Fibroblast of lung (primary cell): ENCODE measurements around the gene ZNF133. TPM values are rescaled to one million over a fixed set of nuclear protein-coding genes. Genes with fewer than 3 reads are reported as not detected.

ENCODE experiments used
- DNase-seq, 2 donors: peaks; one replicate each; pipeline versions ENCODE4 v3.0.0 to v3.0.0-alpha.2; 2010; ENCODE audit warnings: low read depth in 2 of 2
- H2AFZ ChIP-seq: 2 replicates; pipeline ENCODE4 v1.5.1; 2012; ENCODE audit warnings: low read length, control low read depth, inconsistent platforms
- H3K27ac ChIP-seq: 2 replicates; pipeline ENCODE4 v1.5.1; 2011; ENCODE audit warnings: low read length, control low read depth; ENCODE audit not compliant: insufficient read depth
- H3K27me3 ChIP-seq: 2 replicates; pipeline ENCODE4 v1.5.1; 2011; ENCODE audit warnings: mild to moderate bottlenecking, low read length; ENCODE audit not compliant: control insufficient read depth, insufficient read depth
- H3K36me3 ChIP-seq: 2 replicates; pipeline ENCODE4 v1.5.1; 2011; ENCODE audit warnings: low read length; ENCODE audit not compliant: control insufficient read depth, insufficient read depth
- H3K4me1 ChIP-seq: 2 replicates; pipeline ENCODE4 v1.5.1; 2011; ENCODE audit warnings: low read length; ENCODE audit not compliant: control insufficient read depth, insufficient read depth; ENCODE audit errors: extremely low read depth
- H3K4me2 ChIP-seq: 2 replicates; pipeline ENCODE4 v1.5.1; 2011; ENCODE audit warnings: low read length, control low read depth; ENCODE audit not compliant: insufficient read depth; ENCODE audit errors: extremely low read depth
- H3K4me3 ChIP-seq, 4 experiments: fragments of 200-600 bp in 1 of 4; sonication (generic) in 1 of 4; replicated peaks in 1 of 4; 2 replicates each; pipeline ENCODE4 v1.5.1; 2011 to 2016; ENCODE audit warnings: low read length in 4 of 4, low read depth in 3 of 4, mild to moderate bottlenecking in 3 of 4, control low read depth in 2 of 4, inconsistent platforms in 1 of 4, mixed read lengths in 1 of 4; ENCODE audit not compliant: insufficient read depth in 1 of 4; ENCODE audit errors: control extremely low read depth in 1 of 4
- H3K79me2 ChIP-seq: 2 replicates; pipeline ENCODE4 v1.5.1; 2012; ENCODE audit warnings: mild to moderate bottlenecking, low read length, inconsistent platforms; ENCODE audit not compliant: control insufficient read depth, insufficient read depth
- H3K9ac ChIP-seq: 2 replicates; pipeline ENCODE4 v1.5.1; 2011; ENCODE audit warnings: mild to moderate bottlenecking, low read length, control low read depth; ENCODE audit not compliant: insufficient read depth
- H3K9me3 ChIP-seq: 2 replicates; pipeline ENCODE4 v1.5.1; 2012; ENCODE audit warnings: low read depth, low read length; ENCODE audit not compliant: control insufficient read depth, insufficient read depth
- H4K20me1 ChIP-seq: 2 replicates; pipeline ENCODE4 v1.5.1; 2011; ENCODE audit warnings: low read length; ENCODE audit not compliant: control insufficient read depth, insufficient read depth; ENCODE audit errors: extremely low read depth
- EZH2 ChIP-seq: IDR thresholded peaks from 2 replicates; pipeline ENCODE4 v1.5.1; 2012; ENCODE audit warnings: low read length, control low read depth, mild to moderate bottlenecking; ENCODE audit errors: missing control alignments
- polyA plus RNA-seq, 2 donors: library from polyadenylated mRNA; depleted of rRNA in 1 of 2; stranded (reverse) in 1 of 2; unstranded in 1 of 2; fragments of >200 nt; gene quantifications; 2 replicates each; pipeline ENCODE4 v1.2.1, GENCODE V29; 2011 to 2012; ENCODE audit warnings: missing spikeins in 1 of 2
- total RNA-seq: library from RNA; depleted of rRNA; stranded (reverse); fragments of >200 nt; gene quantifications from 2 replicates; pipeline ENCODE4 v1.2.1, GENCODE V29; 2014
- TF ChIP-seq, protein P1 (sequence below), 2 donors: IDR thresholded peaks in 1 of 2; conservative IDR thresholded peaks in 1 of 2; 1 replicate in 1 of 2; 2 replicates in 1 of 2; pipeline ENCODE4 v1.5.1; 2011 to 2012; ENCODE audit warnings: low read length in 2 of 2, control low read depth in 1 of 2, inconsistent platforms in 1 of 2, low read depth in 1 of 2, mild to moderate bottlenecking in 1 of 2

ZNF133 gene
- total and polyA plus RNA-seq, 2 donors (not counting 1 experiment from before 2014, with no cell fraction given) = 8.7 to 31.5 TPM

DNA sequence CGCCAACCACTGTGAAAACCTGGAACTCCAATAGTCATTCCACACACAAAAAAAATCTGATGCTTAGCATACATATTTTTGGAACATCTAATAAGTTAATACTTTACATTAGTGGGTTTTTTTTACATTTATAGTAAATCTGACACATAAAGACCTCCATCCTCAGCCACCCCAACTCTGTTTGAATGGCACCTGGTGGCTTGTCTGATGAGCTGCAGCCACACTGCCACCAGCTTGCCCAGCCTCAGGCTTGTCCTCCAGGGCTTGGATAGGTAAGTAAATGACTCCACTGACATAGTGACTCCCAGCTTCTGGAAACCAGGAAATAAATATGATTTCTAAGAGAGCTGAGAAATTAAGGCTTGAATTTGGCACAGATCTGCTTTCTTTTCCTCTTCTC is 71.5 kb downstream of the ZNF133 start:
- no peak overlapping the region for H3K9ac ChIP-seq
- H3K4me1 ChIP-seq = no peaks in the 10 kb centered on the region
- no peaks in the 10 kb centered on the region for H4K20me1 ChIP-seq
- TF ChIP-seq, protein P1, sequence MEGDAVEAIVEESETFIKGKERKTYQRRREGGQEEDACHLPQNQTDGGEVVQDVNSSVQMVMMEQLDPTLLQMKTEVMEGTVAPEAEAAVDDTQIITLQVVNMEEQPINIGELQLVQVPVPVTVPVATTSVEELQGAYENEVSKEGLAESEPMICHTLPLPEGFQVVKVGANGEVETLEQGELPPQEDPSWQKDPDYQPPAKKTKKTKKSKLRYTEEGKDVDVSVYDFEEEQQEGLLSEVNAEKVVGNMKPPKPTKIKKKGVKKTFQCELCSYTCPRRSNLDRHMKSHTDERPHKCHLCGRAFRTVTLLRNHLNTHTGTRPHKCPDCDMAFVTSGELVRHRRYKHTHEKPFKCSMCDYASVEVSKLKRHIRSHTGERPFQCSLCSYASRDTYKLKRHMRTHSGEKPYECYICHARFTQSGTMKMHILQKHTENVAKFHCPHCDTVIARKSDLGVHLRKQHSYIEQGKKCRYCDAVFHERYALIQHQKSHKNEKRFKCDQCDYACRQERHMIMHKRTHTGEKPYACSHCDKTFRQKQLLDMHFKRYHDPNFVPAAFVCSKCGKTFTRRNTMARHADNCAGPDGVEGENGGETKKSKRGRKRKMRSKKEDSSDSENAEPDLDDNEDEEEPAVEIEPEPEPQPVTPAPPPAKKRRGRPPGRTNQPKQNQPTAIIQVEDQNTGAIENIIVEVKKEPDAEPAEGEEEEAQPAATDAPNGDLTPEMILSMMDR (conservative IDR thresholded peaks at IDR 0.05 in 1 of 2, IDR thresholded peaks at IDR 0.05 in 1 of 2; ENCODE audit: low read depth in 1 of 2, low read length in 2 of 2) = no peak
- TF ChIP-seq EZH2 = no peak
- H2AFZ ChIP-seq = no peak overlapping the region
- H3K36me3 ChIP-seq = no peaks in the 10 kb centered on the region
- H3K4me3 ChIP-seq = no peak overlapping the region
- no peak overlapping the region for H3K27ac ChIP-seq
- no peaks in the 10 kb centered on the region for H3K79me2 ChIP-seq
- DNase-seq = no peak
- no peaks in the 10 kb centered on the region for H3K27me3 ChIP-seq
- H3K4me2 ChIP-seq = no peak overlapping the region
- no peaks in the 10 kb centered on the region for H3K9me3 ChIP-seq

DNA sequence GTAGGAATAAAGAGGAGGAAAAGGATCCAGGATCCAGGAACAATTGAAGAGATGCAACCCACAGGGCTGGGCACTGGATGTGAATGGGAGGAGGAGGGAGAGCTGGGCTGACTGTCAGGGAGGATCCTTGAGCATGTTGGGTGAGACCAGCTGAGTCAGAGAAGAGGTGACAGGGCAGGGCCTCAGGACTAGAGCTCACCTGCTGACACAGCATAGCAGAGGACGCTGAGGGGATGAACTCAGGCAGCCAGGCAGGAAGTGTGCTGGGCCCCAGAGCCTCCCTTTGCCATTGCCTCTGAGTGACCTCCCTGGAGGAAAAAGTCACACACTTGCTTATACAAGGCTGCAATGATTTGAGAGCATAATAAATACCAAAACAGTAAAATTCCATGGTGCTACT is 72.3 kb downstream of the ZNF133 start:
- no peak overlapping the region for H3K4me2 ChIP-seq
- H3K27me3 ChIP-seq = no peaks in the 10 kb centered on the region
- no peaks in the 10 kb centered on the region for H3K4me1 ChIP-seq
- H3K9me3 ChIP-seq = no peaks in the 10 kb centered on the region
- H3K4me3 ChIP-seq = no peak overlapping the region
- H3K9ac ChIP-seq = no peak overlapping the region
- no peaks in the 10 kb centered on the region for H4K20me1 ChIP-seq
- H3K36me3 ChIP-seq = no peaks in the 10 kb centered on the region
- H3K79me2 ChIP-seq = no peaks in the 10 kb centered on the region
- TF ChIP-seq EZH2 = no peak
- TF ChIP-seq, protein P1 (conservative IDR thresholded peaks at IDR 0.05 in 1 of 2, IDR thresholded peaks at IDR 0.05 in 1 of 2; ENCODE audit: low read depth in 1 of 2, low read length in 2 of 2) = no peak
- no peak overlapping the region for H2AFZ ChIP-seq
- no peak overlapping the region for H3K27ac ChIP-seq
- DNase-seq = no peak

DNA sequence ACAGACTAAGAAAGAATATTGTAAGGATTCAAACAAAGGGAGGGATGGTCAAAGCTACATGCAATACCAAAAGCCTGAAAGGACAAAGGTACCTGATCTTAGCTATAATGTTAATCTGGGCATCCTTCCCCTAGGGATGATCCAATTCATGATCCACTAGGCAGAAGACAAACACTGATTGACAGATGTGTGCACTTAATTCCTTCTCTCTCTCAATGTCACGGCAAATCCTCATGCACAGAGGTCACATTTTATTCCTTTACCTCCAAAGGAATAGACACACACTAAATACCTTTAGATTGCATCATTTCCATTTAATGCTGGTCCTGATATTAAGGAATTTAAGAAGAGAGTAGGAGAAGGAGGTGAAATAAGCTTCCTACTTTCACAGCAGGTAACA is 73.4 kb downstream of the ZNF133 start:
- no peak overlapping the region for H2AFZ ChIP-seq
- no peaks in the 10 kb centered on the region for H3K9me3 ChIP-seq
- H3K4me1 ChIP-seq = no peaks in the 10 kb centered on the region
- no peak overlapping the region for H3K4me2 ChIP-seq
- no peaks in the 10 kb centered on the region for H3K27me3 ChIP-seq
- H3K4me3 ChIP-seq = no peak overlapping the region
- H4K20me1 ChIP-seq = no peaks in the 10 kb centered on the region
- no peaks in the 10 kb centered on the region for H3K36me3 ChIP-seq
- H3K9ac ChIP-seq = no peak overlapping the region
- H3K27ac ChIP-seq = no peak overlapping the region
- DNase-seq = no peak
- no peaks in the 10 kb centered on the region for H3K79me2 ChIP-seq
- TF ChIP-seq, protein P1 (conservative IDR thresholded peaks at IDR 0.05 in 1 of 2, IDR thresholded peaks at IDR 0.05 in 1 of 2; ENCODE audit: low read depth in 1 of 2, low read length in 2 of 2) = no peak
- no peak for TF ChIP-seq EZH2
